Measurements from ENCODE around the gene SIGLEC11.

- TF ChIP-seq POLR2A (IDR thresholded peaks at IDR 0.05), result no peak
- TF ChIP-seq CTCF (IDR thresholded peaks at IDR 0.05), result no peak
Measured at GRCh38 chr19:49950590-49950948, 10.4 kb downstream of the SIGLEC11 start.

Measured in heart left ventricle (tissue), 13 donors.